IMR-90 (cell line): Measurements from ENCODE around the gene SAMD4B. TPM values are rescaled to one million over a fixed set of nuclear protein-coding genes. Genes with fewer than 3 reads are reported as not detected.

Experiments
- ATAC-seq: fragments of 200-7000 bp; cut with Tn5 transposase; 2 replicates; pipeline ENCODE4 v1.9.1; 2020; ENCODE audit warnings: low read depth, mild to moderate bottlenecking, moderate library complexity
- BruUV-seq: library from RNA; stranded (reverse); fragments of 400-500 nt; replicated peaks from 2 replicates; lab custom pipeline; 2021; lab: Mats Ljungman, UMichigan
- CTCF ChIA-PET: fragments of 300-600 bp; formaldehyde crosslinking; extraction: SDS; loops from one replicate; lab custom pipeline; 2021; ENCODE audit warnings: antibody characterized with exemption; lab: Yijun Ruan, JAX
- POLR2A ChIA-PET: fragments of 300-600 bp; sonication (Branson Sonifier 250); formaldehyde crosslinking; loops from one replicate; lab custom pipeline; 2022; ENCODE audit warnings: antibody characterized with exemption; ENCODE audit not compliant: unreplicated experiment; lab: Charles Lee
- DNase-seq: peaks from one replicate; pipeline ENCODE4 v3.0.0; 2013
- H2AFZ ChIP-seq: replicated peaks from 2 replicates; pipeline ENCODE3; 2013; ENCODE audit warnings: low read length, mild to moderate bottlenecking; ENCODE audit not compliant: poor library complexity
- H2AK5ac ChIP-seq: 2 replicates; pipeline ENCODE4 v1.6.1; 2013; ENCODE audit warnings: low read depth, low read length, inconsistent platforms
- H2AK9ac ChIP-seq: replicated peaks from 2 replicates; pipeline ENCODE3; 2013; ENCODE audit warnings: mild to moderate bottlenecking, low read depth, low read length, moderate library complexity; ENCODE audit not compliant: poor library complexity
- H2BK120ac ChIP-seq: 2 replicates; pipeline ENCODE4 v1.6.1; 2013; ENCODE audit warnings: low read depth, low read length, inconsistent platforms
- H2BK15ac ChIP-seq: 3 replicates; pipeline ENCODE4 v1.6.1; 2013; ENCODE audit warnings: low read depth, low read length, inconsistent platforms
- H2BK20ac ChIP-seq: 2 replicates; pipeline ENCODE4 v1.6.1; 2013; ENCODE audit warnings: low read depth, mild to moderate bottlenecking, inconsistent platforms, low read length, moderate library complexity
- H2BK5ac ChIP-seq: 2 replicates; pipeline ENCODE4 v1.6.1; 2013; ENCODE audit warnings: mild to moderate bottlenecking, low read depth, low read length, inconsistent platforms; ENCODE audit not compliant: poor library complexity, severe bottlenecking
- H3K14ac ChIP-seq: replicated peaks from 2 replicates; pipeline ENCODE4 v1.6.1; 2013; ENCODE audit warnings: low read depth, low read length, inconsistent platforms
- H3K18ac ChIP-seq: 2 replicates; pipeline ENCODE4 v1.6.1; 2013; ENCODE audit warnings: low read depth, low read length, control low read depth
- H3K23ac ChIP-seq: 2 replicates; pipeline ENCODE4 v1.6.1; 2013; ENCODE audit warnings: low read depth, low read length, inconsistent platforms
- H3K27ac ChIP-seq: 2 replicates; pipeline ENCODE4 v1.5.1; 2013; ENCODE audit warnings: mild to moderate bottlenecking, control low read depth, low read length; ENCODE audit not compliant: insufficient read depth
- H3K27me3 ChIP-seq: 2 replicates; pipeline ENCODE4 v1.6.1; 2013; ENCODE audit warnings: low read length; ENCODE audit not compliant: control insufficient read depth, insufficient read depth
- H3K36me3 ChIP-seq: 2 replicates; pipeline ENCODE4 v1.6.1; 2013; ENCODE audit warnings: low read length, mixed read lengths; ENCODE audit not compliant: control insufficient read depth, insufficient read depth
- H3K4ac ChIP-seq: 2 replicates; pipeline ENCODE4 v1.6.1; 2013; ENCODE audit warnings: low read depth, low read length, inconsistent platforms
- H3K4me1 ChIP-seq: 2 replicates; pipeline ENCODE4 v1.6.1; 2013; ENCODE audit warnings: low read length, mixed read lengths; ENCODE audit not compliant: control insufficient read depth, insufficient read depth
- H3K4me2 ChIP-seq: 2 replicates; pipeline ENCODE4 v1.6.1; 2013; ENCODE audit warnings: low read depth, mild to moderate bottlenecking, control low read depth, low read length, moderate library complexity
- H3K4me3 ChIP-seq: 2 replicates; pipeline ENCODE4 v1.5.1; 2013; ENCODE audit warnings: low read depth, mild to moderate bottlenecking, control low read depth, low read length, moderate library complexity; ENCODE audit not compliant: insufficient read depth
- H3K56ac ChIP-seq: 2 replicates; pipeline ENCODE4 v1.6.1; 2013; ENCODE audit warnings: low read length, inconsistent platforms; ENCODE audit not compliant: insufficient read depth; ENCODE audit errors: extremely low read depth
- H3K79me1 ChIP-seq, 2 experiments: 2 replicates each; pipeline ENCODE4 v1.6.1; 2013; ENCODE audit warnings: low read length in 2 of 2, inconsistent platforms in 1 of 2, low read depth in 1 of 2
- H3K9ac ChIP-seq: 2 replicates; pipeline ENCODE4 v1.6.1; 2013; ENCODE audit warnings: low read depth, low read length, control low read depth
- H3K9me1 ChIP-seq: 2 replicates; pipeline ENCODE4 v1.6.1; 2013; ENCODE audit warnings: low read length, inconsistent platforms; ENCODE audit not compliant: insufficient read depth
- H3K9me3 ChIP-seq: 2 replicates; pipeline ENCODE4 v1.6.1; 2013; ENCODE audit warnings: low read length; ENCODE audit not compliant: control insufficient read depth, insufficient read depth
- H4K20me1 ChIP-seq: 2 replicates; pipeline ENCODE4 v1.6.1; 2013; ENCODE audit warnings: low read length, inconsistent platforms; ENCODE audit not compliant: insufficient read depth
- H4K5ac ChIP-seq: 2 replicates; pipeline ENCODE4 v1.6.1; 2013; ENCODE audit warnings: mild to moderate bottlenecking, low read depth, low read length, control low read depth
- H4K8ac ChIP-seq, 2 experiments: 2 replicates each; pipeline ENCODE4 v1.6.1; 2013; ENCODE audit warnings: low read depth in 2 of 2, low read length in 2 of 2, control low read depth in 1 of 2, inconsistent platforms in 1 of 2
- H4K91ac ChIP-seq: 2 replicates; pipeline ENCODE4 v1.6.1; 2013; ENCODE audit warnings: low read depth, low read length, inconsistent platforms; ENCODE audit not compliant: insufficient read depth
- BHLHE40 ChIP-seq: fragments of 150-350 bp; IDR thresholded peaks from 2 replicates; pipeline ENCODE4 v1.6.1; 2016; ENCODE audit warnings: mild to moderate bottlenecking, low read depth, low read length
- CEBPB ChIP-seq: IDR thresholded peaks from 2 replicates; pipeline ENCODE4 v1.6.1; 2012; ENCODE audit warnings: low read depth, low read length, improper control_type of control experiment
- CHD1 ChIP-seq: IDR thresholded peaks from 2 replicates; pipeline ENCODE4 v1.6.1; 2012; ENCODE audit warnings: low read depth, low read length, improper control_type of control experiment
- CTCF ChIP-seq: conservative IDR thresholded peaks from 2 replicates; pipeline ENCODE4 v1.5.1; 2012; ENCODE audit warnings: mild to moderate bottlenecking, low read depth, low read length, improper control_type of control experiment
- ELK1 ChIP-seq: fragments of 150-350 bp; IDR thresholded peaks from 2 replicates; pipeline ENCODE4 v1.6.1; 2016; ENCODE audit warnings: low read depth, mild to moderate bottlenecking, low read length, moderate library complexity, borderline replicate concordance
- FOS ChIP-seq: fragments of 150-350 bp; IDR thresholded peaks from 2 replicates; pipeline ENCODE4 v1.6.1; 2016; ENCODE audit warnings: low read depth, low read length
- MAFK ChIP-seq: IDR thresholded peaks from 2 replicates; pipeline ENCODE4 v1.6.1; 2012; ENCODE audit warnings: low read depth, low read length, improper control_type of control experiment
- MAZ ChIP-seq: IDR thresholded peaks from 2 replicates; pipeline ENCODE4 v1.6.1; 2012; ENCODE audit warnings: low read depth, mild to moderate bottlenecking, low read length, improper control_type of control experiment, moderate library complexity, borderline replicate concordance
- MXI1 ChIP-seq: IDR thresholded peaks from 2 replicates; pipeline ENCODE4 v1.6.1; 2012; ENCODE audit warnings: low read depth, mild to moderate bottlenecking, low read length, moderate library complexity, borderline replicate concordance
- POLR2A ChIP-seq: IDR thresholded peaks from 2 replicates; pipeline ENCODE4 v1.6.1; 2012; ENCODE audit warnings: mild to moderate bottlenecking, low read depth, low read length
- RAD21 ChIP-seq: IDR thresholded peaks from 2 replicates; pipeline ENCODE4 v1.6.1; 2012; ENCODE audit warnings: low read length, improper control_type of control experiment
- RCOR1 ChIP-seq: IDR thresholded peaks from 2 replicates; pipeline ENCODE4 v1.6.1; 2012; ENCODE audit warnings: mild to moderate bottlenecking, low read length, improper control_type of control experiment; ENCODE audit not compliant: insufficient replicate concordance
- RFX5 ChIP-seq: IDR thresholded peaks from 2 replicates; pipeline ENCODE4 v1.8.0; 2012; ENCODE audit warnings: low read depth, mild to moderate bottlenecking, low read length, moderate library complexity
- SMC3 ChIP-seq: fragments of 150-350 bp; IDR thresholded peaks from 2 replicates; pipeline ENCODE4 v1.6.1; 2016; ENCODE audit warnings: low read depth, mild to moderate bottlenecking, antibody characterized with exemption, low read length, moderate library complexity
- USF2 ChIP-seq: fragments of 150-350 bp; IDR thresholded peaks from 2 replicates; pipeline ENCODE4 v1.6.1; 2017; ENCODE audit warnings: mild to moderate bottlenecking, antibody characterized with exemption, low read length, low read depth
- WGBS, 2 experiments: methylation state at CpG; one replicate each; pipeline versions ENCODE4 v1.1.5 to v1.1.7; 2013; ENCODE audit warnings: missing lambda C conversion rate in 2 of 2; ENCODE audit not compliant: insufficient read length in 1 of 2; ENCODE audit errors: extremely low coverage in 2 of 2; 5-methylcytosine and 5-hydroxymethylcytosine counted together
- dilution Hi-C: fragments of 300-500 bp; cut with HindIII; formaldehyde crosslinking; loops from one replicate; pipeline ENCODE4 v1.14.3; 2018; ENCODE audit warnings: low sequenced_read_pairs; ENCODE audit not compliant: unreplicated experiment
- in situ Hi-C: fragments of 300-500 bp; cut with MboI; formaldehyde crosslinking; loops from 3 replicates; pipeline ENCODE4 v1.14.3; 2019; ENCODE audit warnings: low sequenced_read_pairs, inconsistent platforms, mixed read lengths
- intact Hi-C: fragments of 100-400 bp; cut with micrococcal nuclease; formaldehyde crosslinking; loops from 2 replicates; pipeline ENCODE4 v1.10.0; 2022
- polyA plus RNA-seq, 3 experiments: library from polyadenylated mRNA; depleted of rRNA; stranded (reverse); fragments of >200 nt; gene quantifications; 2 replicates each; pipeline ENCODE4 v1.2.3, GENCODE V29; 2012; ENCODE audit warnings: low replicate concordance in 1 of 3
- total RNA-seq: library from RNA; depleted of rRNA; stranded (reverse); fragments of >200 nt; gene quantifications from 2 replicates; pipeline ENCODE4 v1.2.3, GENCODE V29; 2012

Gene SAMD4B
- total and polyA plus RNA-seq, 2 of the 4 experiments (the other 2 are of a cell fraction): 18.3 to 97.2 TPM

GRCh38 chr19:39427707-39428106 is 85.5 kb downstream of the SAMD4B start:
- no peak for ATAC-seq
- peak overlapping the region; percentile 77 for H4K5ac ChIP-seq
- H3K18ac ChIP-seq: peak overlapping the region; percentile 21; the same call in 1 of the 2 replicates
- H3K27ac ChIP-seq: peak overlapping the region; percentile 69; the same call in 1 of the 2 replicates
- peak overlapping the region; percentile 8; the same call in 1 of the 2 replicates for H3K14ac ChIP-seq
- H3K36me3 ChIP-seq: peaks cover 35% of the 10 kb centered on the region
- H3K4me2 ChIP-seq: no peak overlapping the region
- DNase-seq: no peak
- no peak overlapping the region for H2AFZ ChIP-seq
- no peaks in the 10 kb centered on the region for H3K27me3 ChIP-seq
- dilution Hi-C loops: no loop called here
- BruUV-seq: no TSS peak
- peaks cover 5 to 54% of the 10 kb centered on the region in 2 experiments; a peak in 3 of 4 replicates for H3K79me1 ChIP-seq
- H3K23ac ChIP-seq: peak overlapping the region; percentile 29; the same call in 1 of the 2 replicates
- H3K9ac ChIP-seq: no peak overlapping the region
- peaks cover 20% of the 10 kb centered on the region for H4K20me1 ChIP-seq
- peak overlapping the region; percentile 69; the same call in 1 of the 2 replicates for H2BK120ac ChIP-seq
- peaks cover 19% of the 10 kb centered on the region for H3K4me1 ChIP-seq
- no peak overlapping the region; the same call in 1 of the 2 replicates for H2BK20ac ChIP-seq
- peak overlapping the region; percentile 8 to 24; a peak in 1 of 4 replicates for H4K8ac ChIP-seq
- WGBS, 2 experiments: 92% methylated on average over 4 of the region's 11 CpGs; no CpG with 5 or more reads in 1 of the 2 experiments
- ChIA-PET POLR2A (interaction anchor here (1.1 kb wide), 1 partner anchor 18 kb away, joined by 4 read pairs; no protein-coding TSS in a partner anchor), CTCF (interaction anchor here (1.2 kb wide), 1 partner anchor 16 kb away, joined by 5 read pairs; the partner anchor contains the start of gene PLEKHG2)
- TF ChIP-seq MAFK: no peak
- no peak for TF ChIP-seq RFX5
- TF ChIP-seq MXI1: no peak
- TF ChIP-seq BHLHE40: no peak
- TF ChIP-seq ELK1: no peak
- TF ChIP-seq SMC3: no peak
- TF ChIP-seq CHD1: no peak
- TF ChIP-seq RCOR1: no peak
- no peak for TF ChIP-seq MAZ
- TF ChIP-seq CEBPB: 0 out of 2 replicates have a peak, but pooled peaks have one; percentile 13
- no peak for TF ChIP-seq RAD21
- peak; percentile 23; the same call in 1 of the 2 replicates for TF ChIP-seq POLR2A
- TF ChIP-seq CTCF: no peak
- no peak for TF ChIP-seq USF2
- TF ChIP-seq FOS: no peak
- in situ Hi-C loops: loop anchor here (25.0 kb wide), 1 partner anchor 410 kb away; the partner anchor contains the start of genes DYRK1B and FBL
- no peak overlapping the region for H3K56ac ChIP-seq
- peaks cover 14% of the 10 kb centered on the region for H3K9me1 ChIP-seq
- no peaks in the 10 kb centered on the region for H3K9me3 ChIP-seq
- H2AK5ac ChIP-seq: peak overlapping the region; percentile 90
- H2BK15ac ChIP-seq: no peak overlapping the region
- peak overlapping the region; percentile 67 for H2BK5ac ChIP-seq
- H3K4ac ChIP-seq: peak overlapping the region; percentile 28; the same call in 1 of the 2 replicates
- no peak overlapping the region for H2AK9ac ChIP-seq
- H3K4me3 ChIP-seq: no peak overlapping the region
- intact Hi-C loops: loop anchor here (1.0 kb wide), 1 partner anchor 15 kb away; the partner anchor contains the start of gene PLEKHG2
- H4K91ac ChIP-seq: no peak overlapping the region
